GM23248 (cell line): ENCODE data around the gene SRSF8. TPM values are rescaled to one million over a fixed set of nuclear protein-coding genes. Genes with fewer than 3 reads are reported as not detected.

Experiments used
- DNase-seq: peaks from one replicate; pipeline ENCODE4 v3.0.0-alpha.2; 2015
- H2AFZ ChIP-seq: fragments of 200-600 bp; sonication (generic); 2 replicates; pipeline ENCODE4 v1.6.1; 2016; ENCODE audit warnings: antibody characterized with exemption
- H3F3A ChIP-seq: fragments of 200-600 bp; sonication (generic); 2 replicates; pipeline ENCODE4 v1.6.1; 2016; ENCODE audit warnings: mild to moderate bottlenecking, antibody characterized with exemption, mixed run types; ENCODE audit not compliant: insufficient read depth
- H3K27ac ChIP-seq: fragments of 200-600 bp; sonication (generic); 2 replicates; pipeline ENCODE4 v1.5.1; 2016; ENCODE audit warnings: mild to moderate bottlenecking
- H3K27me3 ChIP-seq: fragments of 200-600 bp; sonication (generic); replicated peaks from 2 replicates; pipeline ENCODE4 v1.6.1; 2016; ENCODE audit warnings: mild to moderate bottlenecking; ENCODE audit not compliant: insufficient read depth
- H3K36me3 ChIP-seq: fragments of 200-600 bp; sonication (generic); 2 replicates; pipeline ENCODE4 v1.6.1; 2016; ENCODE audit warnings: low read depth, mild to moderate bottlenecking
- H3K4me1 ChIP-seq: fragments of 200-600 bp; sonication (generic); 2 replicates; pipeline ENCODE4 v1.6.1; 2016; ENCODE audit warnings: mild to moderate bottlenecking; ENCODE audit not compliant: insufficient read depth
- H3K4me2 ChIP-seq: fragments of 200-600 bp; sonication (generic); one replicate; pipeline ENCODE4 v1.6.1; 2016; ENCODE audit warnings: mild to moderate bottlenecking; ENCODE audit not compliant: unreplicated experiment
- H3K4me3 ChIP-seq: fragments of 200-600 bp; sonication (generic); 2 replicates; pipeline ENCODE4 v1.5.1; 2016; ENCODE audit warnings: mild to moderate bottlenecking
- H3K79me2 ChIP-seq: fragments of 200-600 bp; sonication (generic); 2 replicates; pipeline ENCODE4 v1.6.1; 2016; ENCODE audit warnings: mild to moderate bottlenecking; ENCODE audit not compliant: insufficient read depth
- H3K9ac ChIP-seq: fragments of 200-600 bp; sonication (generic); 2 replicates; pipeline ENCODE4 v1.6.1; 2016; ENCODE audit warnings: mild to moderate bottlenecking
- H3K9me2 ChIP-seq: fragments of 200-600 bp; sonication (generic); 2 replicates; pipeline ENCODE4 v1.6.1; 2016; ENCODE audit warnings: mixed run types, mild to moderate bottlenecking, moderate library complexity; ENCODE audit not compliant: insufficient read depth
- H3K9me3 ChIP-seq: fragments of 200-600 bp; sonication (generic); one replicate; pipeline ENCODE4 v1.6.1; 2017; ENCODE audit warnings: low read depth
- H4K20me1 ChIP-seq: fragments of 200-600 bp; sonication (generic); 2 replicates; pipeline ENCODE4 v1.6.0; 2016; ENCODE audit not compliant: insufficient read depth
- EZH2 ChIP-seq: fragments of 200-600 bp; sonication (generic); IDR thresholded peaks from 2 replicates; pipeline ENCODE4 v1.6.1; 2018; ENCODE audit warnings: antibody characterized with exemption, mild to moderate bottlenecking; ENCODE audit not compliant: insufficient read depth, poor library complexity, severe bottlenecking
- EZH2phosphoT487 ChIP-seq: fragments of 200-600 bp; sonication (generic); IDR thresholded peaks from 2 replicates; pipeline ENCODE4 v1.6.1; 2018; ENCODE audit warnings: antibody characterized with exemption, moderate library complexity, mild to moderate bottlenecking, low read depth; ENCODE audit not compliant: insufficient read depth
- WGBS, 2 experiments: methylation state at CpG; one replicate each; pipeline ENCODE4 v1.1.6; 2015 to 2017; ENCODE audit warnings: low lambda C conversion rate in 2 of 2, low coverage in 1 of 2; ENCODE audit errors: missing lambda C conversion rate in 2 of 2; 5-methylcytosine and 5-hydroxymethylcytosine counted together
- in situ Hi-C: fragments of 300-500 bp; cut with MboI; formaldehyde crosslinking; loops from 2 replicates; pipeline ENCODE4 v1.15.0; 2020
- polyA plus RNA-seq: library from polyadenylated mRNA; unstranded; fragments of >200 nt; fragmentation: Nextera tagmentation; extraction: Ambion mirVana; gene quantifications from 2 replicates; pipeline ENCODE4 v1.2.1, GENCODE V29; 2016
- total RNA-seq: library from RNA; depleted of rRNA; stranded (reverse); fragments of >200 nt; shearing (Covaris generic); gene quantifications from 2 replicates; pipeline ENCODE4 v1.2.3, GENCODE V29; 2014

The SRSF8 gene
- total and polyA plus RNA-seq, 2 experiments from 2014 or later = 14.8 to 39.4 TPM

DNA sequence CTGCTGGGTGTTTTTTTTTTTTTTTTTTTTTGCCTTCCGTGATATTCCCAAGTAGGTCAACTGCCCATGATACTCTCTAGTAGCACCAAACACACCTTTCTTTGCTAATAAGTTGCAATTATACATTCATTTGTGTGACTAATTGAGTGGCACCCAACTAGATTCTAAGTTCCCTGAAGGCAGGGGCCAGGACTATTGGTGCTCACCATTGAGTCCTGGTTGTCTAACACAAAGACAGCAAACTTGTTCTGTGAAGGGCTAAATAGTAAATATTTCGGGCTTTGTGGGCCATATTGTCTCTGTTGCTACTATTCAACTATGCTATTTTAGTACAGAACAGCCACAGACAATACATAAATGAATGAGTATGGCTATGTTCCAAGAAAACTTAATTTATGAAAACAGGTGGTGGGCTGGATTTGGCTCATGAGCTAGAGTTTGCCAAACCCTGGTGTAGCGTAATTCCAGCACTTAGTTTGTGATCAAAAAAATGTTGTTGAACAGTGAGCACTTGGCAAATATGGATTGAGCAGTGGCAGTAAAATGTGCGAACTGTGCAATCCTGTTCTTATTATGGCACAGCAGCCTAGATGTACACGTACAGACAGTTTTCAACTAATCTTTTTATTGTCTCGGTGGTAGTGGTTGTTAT, 34.3 kb downstream of the SRSF8 start:
- no peak overlapping the region for H2AFZ ChIP-seq
- H3K9me2 ChIP-seq = 0 out of 2 replicates have a peak, but pooled peaks cover 3% of the 10 kb centered on the region
- no peaks in the 10 kb centered on the region for H4K20me1 ChIP-seq
- no peak overlapping the region for H3K27ac ChIP-seq
- peaks cover 9% of the 10 kb centered on the region for H3K4me1 ChIP-seq
- H3K9ac ChIP-seq = no peak overlapping the region
- no peak overlapping the region for H3K4me3 ChIP-seq
- in situ Hi-C loops = no loop called here
- no peaks in the 10 kb centered on the region for H3K9me3 ChIP-seq
- 83 to 84% methylated on average over 6 of the region's 6 CpGs for WGBS, 2 experiments
- no peak for DNase-seq
- no peaks in the 10 kb centered on the region for H3K27me3 ChIP-seq
- H3K36me3 ChIP-seq = no peaks in the 10 kb centered on the region
- peaks cover 7% of the 10 kb centered on the region for H3F3A ChIP-seq
- peaks cover 26% of the 10 kb centered on the region for H3K79me2 ChIP-seq
- TF ChIP-seq EZH2 = no peak
- TF ChIP-seq EZH2phosphoT487 = no peak
- no peak overlapping the region for H3K4me2 ChIP-seq

DNA sequence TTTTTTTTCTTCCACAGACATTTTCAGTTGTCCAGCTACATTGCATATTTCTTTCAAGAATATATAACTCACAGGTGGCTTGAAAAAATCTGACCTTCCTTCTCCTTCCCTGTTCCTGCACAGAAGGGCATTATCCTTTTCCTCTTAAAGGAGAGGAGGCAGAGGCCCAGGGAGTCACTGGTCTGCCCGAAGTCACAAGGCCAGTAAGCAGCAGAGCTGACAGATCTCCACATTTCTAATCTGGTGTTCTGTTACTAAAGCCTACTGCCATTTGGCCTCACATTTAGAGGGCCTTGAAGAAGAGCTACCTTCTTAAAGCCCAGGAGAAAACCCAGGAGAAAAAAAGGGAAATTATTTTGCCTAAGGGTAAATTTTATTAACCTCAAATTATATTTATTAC, 35.2 kb downstream of the SRSF8 start:
- Histone ChIP-seq H3K36me3 (no peaks in the 10 kb centered on the region), H3K4me3 (no peak overlapping the region), H3K27ac (no peak overlapping the region), H2AFZ (no peak overlapping the region), H3K9me3 (no peaks in the 10 kb centered on the region), H4K20me1 (no peaks in the 10 kb centered on the region), H3K9me2 (0 out of 2 replicates have a peak, but pooled peaks cover 3% of the 10 kb centered on the region), H3K4me2 (no peak overlapping the region), H3K4me1 (no peaks in the 10 kb centered on the region), H3K79me2 (peaks cover 29% of the 10 kb centered on the region), H3K27me3 (no peaks in the 10 kb centered on the region), H3K9ac (no peak overlapping the region), H3F3A (no peaks in the 10 kb centered on the region)
- in situ Hi-C loops = no loop called here
- DNase-seq = no peak
- TF ChIP-seq EZH2 (no peak), EZH2phosphoT487 (no peak)
- 93 to 100% methylated on average over 1 of the region's 1 CpG for WGBS, 2 experiments

DNA sequence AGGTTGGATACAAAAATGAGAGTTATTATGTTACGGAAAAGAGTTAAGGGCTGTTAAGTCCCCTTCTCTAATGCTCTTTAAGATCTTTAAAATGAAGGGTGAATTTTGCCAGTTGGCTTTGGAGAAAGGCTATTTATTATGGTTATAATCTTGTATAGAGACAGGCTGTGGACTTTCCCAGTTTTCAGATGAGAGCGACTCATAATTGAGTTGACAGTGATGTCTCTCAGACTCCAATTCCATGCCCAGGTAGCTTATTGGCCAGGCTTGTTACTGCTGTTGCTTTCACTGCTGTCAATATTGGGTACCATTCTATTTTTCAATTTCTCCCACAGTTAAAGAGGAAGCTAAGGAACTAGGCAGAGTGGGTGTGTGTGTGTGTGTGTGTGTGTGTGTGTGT, 36.0 kb downstream of the SRSF8 start:
- H2AFZ ChIP-seq = no peak overlapping the region
- H3K4me3 ChIP-seq = no peak overlapping the region
- 0 out of 2 replicates have a peak, but pooled peaks cover 3% of the 10 kb centered on the region for H3K9me2 ChIP-seq
- no peaks in the 10 kb centered on the region for H3K4me1 ChIP-seq
- DNase-seq = no peak
- H3K4me2 ChIP-seq = no peak overlapping the region
- H3K9me3 ChIP-seq = no peaks in the 10 kb centered on the region
- 96 to 98% methylated on average over 2 of the region's 2 CpGs for WGBS, 2 experiments
- no peaks in the 10 kb centered on the region for H3K36me3 ChIP-seq
- no peak overlapping the region for H3K27ac ChIP-seq
- H3K27me3 ChIP-seq = no peaks in the 10 kb centered on the region
- no peaks in the 10 kb centered on the region for H3F3A ChIP-seq
- in situ Hi-C loops = no loop called here
- H3K9ac ChIP-seq = no peak overlapping the region
- TF ChIP-seq EZH2phosphoT487 = no peak
- no peak for TF ChIP-seq EZH2
- H3K79me2 ChIP-seq = peaks cover 22% of the 10 kb centered on the region
- H4K20me1 ChIP-seq = no peaks in the 10 kb centered on the region

DNA sequence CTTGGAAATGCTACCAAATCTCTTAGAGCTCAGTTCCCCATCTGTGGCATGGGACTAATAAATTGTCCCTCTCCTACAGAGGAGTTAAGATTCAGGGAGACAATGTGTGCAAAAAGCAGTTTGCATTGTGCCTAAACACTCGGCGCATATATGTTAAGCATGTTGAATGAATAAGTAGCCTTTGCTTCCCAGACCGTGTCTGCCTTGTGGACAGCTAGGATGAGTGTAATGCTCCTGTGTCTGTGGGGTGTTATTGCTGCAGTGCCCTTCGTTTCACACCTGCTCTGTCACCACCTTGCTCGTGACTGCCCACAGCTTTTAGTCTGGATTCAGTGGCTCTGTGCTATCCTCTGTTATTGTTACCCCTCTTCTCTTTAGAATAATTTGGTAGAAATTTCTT, 37.0 kb downstream of the SRSF8 start:
- Histone ChIP-seq H3K27ac (no peak overlapping the region), H3K9me3 (no peaks in the 10 kb centered on the region), H3K4me1 (peaks cover 9% of the 10 kb centered on the region), H3K4me2 (no peak overlapping the region), H4K20me1 (no peaks in the 10 kb centered on the region), H3K9ac (no peak overlapping the region), H3K79me2 (peaks cover 13% of the 10 kb centered on the region; the same call in 1 of the 2 replicates), H3K9me2 (no peaks in the 10 kb centered on the region), H3K4me3 (no peak overlapping the region), H2AFZ (no peak overlapping the region), H3K36me3 (no peaks in the 10 kb centered on the region), H3K27me3 (no peaks in the 10 kb centered on the region), H3F3A (no peaks in the 10 kb centered on the region)
- in situ Hi-C loops = no loop called here
- TF ChIP-seq EZH2phosphoT487 = no peak
- TF ChIP-seq EZH2 = no peak
- 73 to 84% methylated on average over 4 to 5 of the region's 5 CpGs for WGBS, 2 experiments
- DNase-seq = no peak
